ENCODE measurements around the gene MYO10. TPM values are rescaled to one million over a fixed set of nuclear protein-coding genes. Genes with fewer than 3 reads are reported as not detected.
A peak's percentile ranks its signal among the peaks of the same experiment; 100 is the strongest.

MYO10 gene
- polyA plus RNA-seq, 3 donors from 2014 or later = not detected

DNA sequence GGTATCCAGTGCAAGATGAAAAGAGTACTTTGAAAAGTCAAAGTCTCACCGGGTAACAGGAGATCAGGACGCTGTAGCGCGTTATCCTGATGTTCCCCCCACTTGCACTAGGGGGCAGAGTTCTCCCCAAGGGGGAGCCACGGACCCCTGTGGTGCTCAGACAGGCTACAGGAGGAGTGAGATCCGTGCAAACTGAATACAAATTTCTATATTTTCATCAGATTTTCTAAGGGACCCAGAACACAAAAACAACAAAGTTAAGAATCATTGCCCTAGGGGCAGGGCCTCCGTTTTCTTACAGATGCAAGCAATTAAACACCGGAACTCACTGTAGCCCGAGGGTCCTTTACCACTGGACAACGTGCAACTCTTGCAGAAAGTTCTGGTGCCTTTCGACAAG is 2.0 kb downstream of the MYO10 start:
- Mint-ChIP-seq H3K9me3 (peaks cover 0 to 16% (median 10%) of the 10 kb centered on the region in 6 donors), H3K36me3 (no peaks in the 10 kb centered on the region), H3K27me3 (ENCODE audit: low read depth in 3 of 3) (peaks cover 4 to 16% (median 9%) of the 10 kb centered on the region in 3 donors), H3K4me3 (peak overlapping the region in 2 of 5 donors; percentile 41 to 46), H3K4me1 (peaks cover 18 to 33% of the 10 kb centered on the region in 2 donors), H3K27ac (no peak overlapping the region)
- no peak for DNase-seq

DNA sequence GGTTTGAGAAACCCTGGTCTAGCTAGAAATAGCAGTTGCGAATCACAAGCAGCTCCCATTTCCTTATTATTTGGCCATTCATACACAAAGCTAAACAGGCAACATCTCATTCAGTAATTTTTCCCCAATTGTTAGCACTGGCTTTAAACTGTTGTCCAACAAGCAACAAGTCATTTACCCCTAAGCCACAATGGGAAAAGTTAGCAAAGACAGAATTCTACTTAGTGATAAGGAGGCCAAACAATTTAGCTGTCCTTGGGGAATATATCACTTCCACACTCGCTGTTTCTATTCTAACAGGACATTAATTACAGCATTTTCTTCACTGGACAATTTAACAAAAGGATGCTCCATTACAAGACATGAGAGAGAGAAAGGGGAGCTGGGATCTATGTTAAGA is 2.8 kb downstream of the MYO10 start:
- Mint-ChIP-seq H3K4me1 (peaks cover 18 to 33% of the 10 kb centered on the region in 2 donors), H3K27me3 (ENCODE audit: low read depth in 3 of 3) (peaks cover 4 to 14% (median 9%) of the 10 kb centered on the region in 3 donors), H3K9me3 (peaks cover 0 to 16% (median 10%) of the 10 kb centered on the region in 6 donors), H3K27ac (no peak overlapping the region), H3K4me3 (no peak overlapping the region), H3K36me3 (no peaks in the 10 kb centered on the region)
- no peak for DNase-seq

DNA sequence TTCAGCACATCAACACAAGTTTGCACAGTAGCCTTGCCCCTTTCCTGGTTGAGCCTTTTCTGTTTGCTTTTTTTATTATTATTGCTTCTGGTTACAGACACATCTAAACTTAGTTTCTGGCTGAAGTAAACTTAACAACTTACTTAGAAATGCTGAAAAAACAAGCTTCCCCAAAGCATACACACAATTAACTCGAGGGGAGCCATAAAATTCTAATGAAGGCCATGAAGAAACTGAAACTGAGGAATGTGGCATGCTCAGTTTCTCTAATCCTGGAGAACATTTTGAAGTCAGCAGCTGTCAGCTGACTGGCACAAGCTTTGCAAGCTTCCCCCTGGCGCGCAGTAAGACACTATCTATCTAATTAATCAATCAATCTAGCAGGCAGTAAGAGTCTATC is 3.7 kb downstream of the MYO10 start:
- H3K4me1 Mint-ChIP-seq = peaks cover 18 to 31% of the 10 kb centered on the region in 2 donors
- DNase-seq = no peak
- H3K27ac Mint-ChIP-seq = no peak overlapping the region
- no peaks in the 10 kb centered on the region for H3K36me3 Mint-ChIP-seq
- peaks cover under 1 to 12% (median 9%) of the 10 kb centered on the region in 6 donors for H3K9me3 Mint-ChIP-seq
- H3K27me3 Mint-ChIP-seq (ENCODE audit: low read depth in 3 of 3) = peaks cover 4 to 13% (median 9%) of the 10 kb centered on the region in 3 donors
- no peak overlapping the region for H3K4me3 Mint-ChIP-seq

DNA sequence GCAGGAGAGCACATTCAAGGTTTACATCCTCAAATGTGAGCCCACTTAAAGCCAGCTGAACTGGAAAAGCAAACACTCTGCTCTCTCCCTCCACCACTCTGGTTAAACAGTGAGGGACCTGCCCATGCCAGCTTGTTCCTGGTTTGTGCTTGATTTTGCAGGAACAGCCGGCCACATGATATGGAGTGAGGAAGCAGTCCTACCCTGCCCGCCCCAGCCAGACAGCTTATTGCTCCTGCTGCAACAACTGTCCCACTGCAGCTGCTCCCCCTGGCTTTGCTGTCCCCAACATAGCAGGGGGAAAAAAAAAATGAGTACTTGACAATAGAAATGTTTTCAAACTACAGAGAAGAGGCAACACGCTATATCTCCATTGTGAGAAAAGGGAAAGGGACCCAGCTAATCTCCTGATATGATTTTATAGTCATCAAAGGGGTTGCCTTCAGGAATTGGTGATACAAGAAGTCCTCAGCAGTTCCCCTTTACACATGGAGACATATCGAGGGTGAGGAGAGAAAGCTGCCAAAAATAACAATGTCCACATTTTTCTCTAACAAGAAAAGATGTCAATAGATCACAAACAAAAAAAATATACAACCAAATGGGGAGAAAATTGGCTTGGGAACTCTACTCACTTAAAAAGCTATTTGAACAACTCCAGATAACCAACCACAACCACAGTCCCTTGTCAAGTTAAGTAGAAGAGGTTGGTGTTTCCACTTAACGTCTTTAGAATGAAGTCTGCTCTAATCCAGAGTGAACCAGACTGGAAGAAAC is 4.6 kb downstream of the MYO10 start:
- DNase-seq = no peak
- H3K9me3 Mint-ChIP-seq = peaks cover 2 to 8% (median 5%) of the 10 kb centered on the region in 6 donors
- H3K4me1 Mint-ChIP-seq = peaks cover 13 to 22% of the 10 kb centered on the region in 2 donors
- H3K4me3 Mint-ChIP-seq = no peak overlapping the region
- H3K36me3 Mint-ChIP-seq = no peaks in the 10 kb centered on the region
- peaks cover 6 to 10% (median 6%) of the 10 kb centered on the region in 3 donors for H3K27me3 Mint-ChIP-seq (ENCODE audit: low read depth in 3 of 3)
- no peak overlapping the region for H3K27ac Mint-ChIP-seq

DNA sequence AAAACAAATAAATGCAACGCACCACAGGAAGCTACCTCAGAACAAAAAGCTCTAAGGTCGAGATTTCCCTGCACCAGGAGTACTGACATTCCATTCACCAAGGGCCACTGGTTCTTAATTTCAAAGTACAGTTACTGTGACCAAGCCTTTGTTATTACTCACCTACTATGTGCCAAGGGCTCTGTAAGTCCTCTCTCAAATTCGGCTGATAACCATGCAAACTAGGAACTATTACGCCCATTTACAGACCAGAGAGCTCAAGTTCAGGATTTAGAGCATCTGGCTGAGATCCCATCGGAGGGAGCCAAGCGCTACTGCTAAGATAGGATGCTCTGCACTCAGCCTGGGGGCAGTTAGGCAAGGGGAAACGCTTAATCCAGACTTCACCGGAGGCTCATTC is 5.6 kb downstream of the MYO10 start:
- Mint-ChIP-seq H3K4me3 (no peak overlapping the region), H3K36me3 (no peaks in the 10 kb centered on the region), H3K27ac (no peak overlapping the region), H3K9me3 (peaks cover 2 to 9% (median 4%) of the 10 kb centered on the region in 6 donors), H3K27me3 (ENCODE audit: low read depth in 3 of 3) (peaks cover 4 to 9% (median 6%) of the 10 kb centered on the region in 3 donors), H3K4me1 (peaks cover 11 to 19% of the 10 kb centered on the region in 2 donors)
- no peak for DNase-seq

DNA sequence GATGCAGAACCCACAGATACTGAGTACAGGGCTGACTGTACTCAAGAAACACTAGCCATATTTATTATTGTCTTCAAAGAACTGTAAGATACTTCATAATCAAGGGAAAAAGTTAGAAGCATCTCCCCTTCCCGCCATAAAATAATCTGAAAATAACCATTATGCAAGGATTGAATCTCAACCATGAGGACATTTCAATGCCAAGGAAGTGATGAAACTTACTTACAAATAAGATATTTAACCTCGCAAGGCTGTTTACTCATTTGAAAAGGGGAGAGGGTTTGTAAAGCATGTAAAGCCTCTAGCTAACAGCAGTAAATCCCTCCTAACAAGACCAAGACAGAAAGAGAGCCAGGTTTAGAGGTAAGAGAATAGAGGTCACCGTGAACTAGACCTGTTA is 6.3 kb downstream of the MYO10 start:
- Mint-ChIP-seq H3K27me3 (ENCODE audit: low read depth in 3 of 3) (peaks cover 1 to 7% (median 6%) of the 10 kb centered on the region in 3 donors), H3K4me1 (peaks cover 7 to 14% of the 10 kb centered on the region in 2 donors), H3K9me3 (peaks cover 2 to 9% (median 4%) of the 10 kb centered on the region in 6 donors), H3K36me3 (no peaks in the 10 kb centered on the region), H3K27ac (no peak overlapping the region), H3K4me3 (no peak overlapping the region)
- DNase-seq = no peak

DNA sequence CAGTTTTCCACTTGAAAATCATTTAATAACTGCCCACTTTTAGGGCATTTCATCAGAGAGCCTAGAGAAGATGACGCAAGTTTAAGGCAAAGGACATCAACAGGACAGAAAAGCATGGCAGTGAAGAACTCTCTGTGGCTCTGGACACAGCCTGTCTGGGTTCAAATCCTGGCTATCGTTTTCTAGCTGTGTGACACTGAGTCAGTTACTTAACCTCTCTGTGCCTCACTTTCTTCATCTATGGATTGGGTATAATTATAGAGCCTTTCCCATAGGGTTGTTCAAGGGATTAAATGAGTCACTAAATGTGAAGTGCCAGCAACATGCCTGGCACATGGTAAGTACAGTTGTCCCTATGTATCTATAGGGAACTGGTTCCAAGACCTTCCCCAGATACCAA is 6.7 kb downstream of the MYO10 start:
- no peak overlapping the region for H3K27ac Mint-ChIP-seq
- H3K4me1 Mint-ChIP-seq = peaks cover 3 to 10% of the 10 kb centered on the region in 2 donors
- peaks cover 2 to 12% (median 5%) of the 10 kb centered on the region in 6 donors for H3K9me3 Mint-ChIP-seq
- H3K27me3 Mint-ChIP-seq (ENCODE audit: low read depth in 3 of 3) = peaks cover 1 to 7% (median 6%) of the 10 kb centered on the region in 3 donors
- no peak for DNase-seq
- H3K36me3 Mint-ChIP-seq = no peaks in the 10 kb centered on the region
- H3K4me3 Mint-ChIP-seq = no peak overlapping the region

DNA sequence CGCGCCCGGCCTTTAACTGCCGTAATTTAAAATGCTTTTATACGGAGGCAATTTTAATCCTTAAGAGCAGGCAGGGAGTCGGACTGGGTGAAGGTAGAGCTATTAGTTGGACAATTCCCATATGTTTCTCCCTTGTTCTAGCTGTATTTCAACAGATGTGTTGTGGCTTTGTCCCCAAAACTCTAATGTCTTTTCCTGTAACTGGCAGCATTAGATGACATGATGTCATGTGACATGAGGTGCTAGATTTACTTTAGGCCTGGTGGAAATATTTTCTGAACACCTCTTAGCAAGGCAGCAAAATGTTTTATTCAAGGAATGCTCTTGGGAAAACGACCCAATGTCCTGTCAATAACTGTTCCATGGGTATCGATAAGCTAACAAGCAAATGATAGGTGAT is 8.5 kb downstream of the MYO10 start:
- peaks cover 2 to 13% (median 5%) of the 10 kb centered on the region in 6 donors for H3K9me3 Mint-ChIP-seq
- no peak overlapping the region for H3K4me3 Mint-ChIP-seq

DNA sequence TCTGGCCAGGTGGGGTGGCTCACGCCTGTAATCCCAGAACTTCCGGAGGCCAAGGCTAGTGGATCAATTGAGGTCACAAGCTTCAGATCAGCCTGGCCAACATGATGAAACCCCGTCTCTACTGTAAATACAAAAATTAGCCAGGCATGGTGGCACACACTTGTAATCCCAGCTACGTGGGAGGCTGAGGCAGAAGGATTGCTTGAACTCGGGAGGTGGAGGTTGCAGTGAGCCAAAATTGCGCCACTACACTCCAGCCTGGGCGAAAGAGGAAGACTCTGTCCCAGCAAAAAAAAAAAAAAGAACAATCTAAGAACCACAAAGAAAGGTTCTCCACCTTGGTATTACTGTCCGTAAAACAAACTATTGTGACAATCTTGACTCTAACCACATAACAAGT is 9.7 kb downstream of the MYO10 start:
- peaks cover 0 to 5% (median 3%) of the 10 kb centered on the region in 3 donors for H3K27me3 Mint-ChIP-seq (ENCODE audit: low read depth in 3 of 3)
- no peaks in the 10 kb centered on the region for H3K36me3 Mint-ChIP-seq
- no peak overlapping the region for H3K4me3 Mint-ChIP-seq
- H3K4me1 Mint-ChIP-seq = no peaks in the 10 kb centered on the region
- no peak for DNase-seq
- no peak overlapping the region for H3K27ac Mint-ChIP-seq
- H3K9me3 Mint-ChIP-seq = peaks cover 0 to 13% (median 3%) of the 10 kb centered on the region in 6 donors

More for the DNA sequence above, 8.5 kb downstream of the MYO10 start:
- H3K27me3 Mint-ChIP-seq (ENCODE audit: low read depth in 3 of 3) = peaks cover 0 to 9% (median 3%) of the 10 kb centered on the region in 3 donors
- no peak overlapping the region for H3K27ac Mint-ChIP-seq
- no peaks in the 10 kb centered on the region for H3K4me1 Mint-ChIP-seq
- no peaks in the 10 kb centered on the region for H3K36me3 Mint-ChIP-seq
- no peak for DNase-seq

DNA sequence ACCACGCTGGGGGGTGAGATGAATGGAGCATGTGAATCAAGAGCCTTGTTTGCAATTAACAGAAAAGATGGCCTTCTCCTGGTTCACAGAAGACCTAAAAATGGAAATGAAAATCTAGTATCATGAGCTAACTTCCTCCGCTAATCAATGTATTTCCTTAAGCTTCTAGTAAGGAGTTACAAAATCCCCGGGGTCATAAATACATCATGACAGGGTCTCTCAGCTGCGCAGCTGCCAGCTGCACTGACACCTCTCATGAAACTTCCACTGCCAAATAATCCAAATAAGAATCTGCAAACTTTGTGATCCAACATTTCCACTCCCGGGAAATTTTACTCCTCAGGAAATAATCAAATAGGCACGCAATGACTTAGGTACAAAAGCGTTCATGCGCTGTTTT is 11.9 kb downstream of the MYO10 start:
- peaks cover 0 to 3% (median 2%) of the 10 kb centered on the region in 3 donors for H3K27me3 Mint-ChIP-seq (ENCODE audit: low read depth in 3 of 3)
- H3K4me3 Mint-ChIP-seq = no peak overlapping the region
- no peaks in the 10 kb centered on the region for H3K36me3 Mint-ChIP-seq
- no peak for DNase-seq
- H3K4me1 Mint-ChIP-seq = no peaks in the 10 kb centered on the region
- H3K27ac Mint-ChIP-seq = no peak overlapping the region
- H3K9me3 Mint-ChIP-seq = peaks cover 0 to 9% (median 3%) of the 10 kb centered on the region in 6 donors

DNA sequence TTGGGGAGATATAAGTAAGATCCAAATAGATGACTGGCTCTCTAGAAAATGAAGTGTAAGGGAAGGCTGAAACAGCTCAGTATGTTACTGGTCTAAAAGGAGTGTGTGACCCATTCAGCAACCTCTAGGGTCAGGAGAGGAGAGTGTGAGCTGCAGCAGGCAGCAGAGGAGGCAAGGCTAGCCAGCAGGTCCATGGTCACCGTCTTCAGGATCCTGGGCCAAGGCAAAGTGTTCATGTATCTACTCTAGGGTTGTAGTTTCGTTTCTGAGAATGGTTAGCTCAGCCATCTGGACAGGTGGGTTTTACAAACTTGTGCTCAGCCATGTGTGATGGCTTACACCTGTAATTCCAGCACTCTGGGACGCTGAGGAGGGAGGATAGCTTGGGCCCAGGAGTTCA is 13.7 kb downstream of the MYO10 start:
- Mint-ChIP-seq H3K27ac (no peak overlapping the region), H3K36me3 (no peaks in the 10 kb centered on the region), H3K9me3 (peaks cover 0 to 9% (median 3%) of the 10 kb centered on the region in 6 donors), H3K4me1 (no peaks in the 10 kb centered on the region), H3K4me3 (no peak overlapping the region), H3K27me3 (ENCODE audit: low read depth in 3 of 3) (peaks cover 0 to 3% (median 2%) of the 10 kb centered on the region in 3 donors)
- no peak for DNase-seq

DNA sequence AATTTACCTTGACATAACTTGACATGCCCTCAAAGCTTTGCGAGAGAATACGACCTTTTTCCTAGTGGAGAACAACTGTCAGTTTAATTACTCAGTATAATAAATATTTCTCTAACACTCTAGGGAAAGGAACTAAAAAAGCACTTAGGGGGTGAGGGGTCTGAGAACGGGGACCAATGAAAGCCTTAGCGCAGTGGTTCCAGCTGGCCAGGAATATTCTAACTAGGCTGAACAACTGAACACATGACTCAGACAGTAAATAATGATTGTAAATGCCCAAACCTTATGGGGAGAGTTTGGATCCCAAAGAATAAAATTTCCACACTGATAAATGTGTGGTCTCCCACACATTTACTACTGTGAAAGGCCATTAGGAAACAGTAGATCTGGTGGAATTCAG is 14.9 kb downstream of the MYO10 start:
- no peaks in the 10 kb centered on the region for H3K36me3 Mint-ChIP-seq
- H3K27me3 Mint-ChIP-seq (ENCODE audit: low read depth in 3 of 3) = peaks cover 0 to 2% (median 1%) of the 10 kb centered on the region in 3 donors
- H3K9me3 Mint-ChIP-seq = peaks cover 0 to 9% (median 2%) of the 10 kb centered on the region in 6 donors
- H3K4me3 Mint-ChIP-seq = no peak overlapping the region
- H3K4me1 Mint-ChIP-seq = no peaks in the 10 kb centered on the region
- DNase-seq = no peak
- H3K27ac Mint-ChIP-seq = no peak overlapping the region

DNA sequence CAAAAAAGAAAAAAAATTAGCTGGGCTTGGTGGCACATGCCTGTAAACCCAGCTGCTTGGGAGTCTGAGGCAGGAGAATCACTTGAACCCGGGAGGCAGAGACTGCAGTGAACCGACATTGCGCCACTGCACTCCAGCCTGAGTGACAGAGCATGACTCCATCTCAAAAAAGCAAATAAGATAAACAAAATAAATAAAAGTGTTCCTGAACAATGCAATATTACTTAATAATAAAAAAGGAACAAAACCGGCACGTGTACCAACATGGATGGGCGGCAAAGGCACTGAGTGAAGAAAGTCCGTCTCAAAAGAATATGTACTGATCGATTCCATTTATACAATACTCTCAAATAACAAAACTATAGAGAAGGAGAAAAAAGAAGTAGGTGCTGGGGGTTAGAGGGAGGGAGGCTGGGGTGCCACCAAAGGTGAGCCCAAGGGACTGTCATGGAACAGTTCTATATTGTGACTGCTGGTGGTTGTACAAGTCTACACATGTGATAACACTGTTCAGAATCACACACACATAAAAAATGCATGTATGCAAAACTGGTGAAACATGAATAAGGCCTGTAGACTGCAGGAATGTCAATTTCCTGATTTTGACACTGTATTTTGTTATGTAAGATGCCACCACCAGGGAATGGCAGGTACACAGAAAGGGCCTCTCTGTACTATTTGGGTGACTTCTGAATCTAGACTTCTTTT is 15.8 kb downstream of the MYO10 start:
- H3K4me1 Mint-ChIP-seq = no peaks in the 10 kb centered on the region

More for the DNA sequence above, 15.8 kb downstream of the MYO10 start:
- no peak for DNase-seq
- no peak overlapping the region for H3K4me3 Mint-ChIP-seq
- H3K27me3 Mint-ChIP-seq (ENCODE audit: low read depth in 3 of 3) = peaks cover 0 to 2% (median 1%) of the 10 kb centered on the region in 3 donors
- H3K9me3 Mint-ChIP-seq = peaks cover 0 to 9% (median 2%) of the 10 kb centered on the region in 6 donors
- H3K36me3 Mint-ChIP-seq = no peaks in the 10 kb centered on the region
- H3K27ac Mint-ChIP-seq = no peak overlapping the region
